Epithelial cell of proximal tubule (primary cell): Measurements from ENCODE around the gene LYPD1. TPM values are rescaled to one million over a fixed set of nuclear protein-coding genes. Genes with fewer than 3 reads are reported as not detected.
"Not testable (repeated sequence)": the region's sequence is repeated elsewhere in the genome, so short reads cannot be mapped to it uniquely, and the experiment has no call there.

Source experiments
- DNase-seq: peaks from one replicate; pipeline ENCODE4 v3.0.0-alpha.2; 2011; ENCODE audit warnings: low read depth
- H3K4me3 ChIP-seq: 2 replicates; pipeline ENCODE4 v1.5.1; 2011; ENCODE audit warnings: low read depth, mild to moderate bottlenecking, low read length
- CTCF ChIP-seq: conservative IDR thresholded peaks from 2 replicates; pipeline ENCODE4 v1.5.1; 2012; ENCODE audit warnings: low read depth, mild to moderate bottlenecking, low read length
- total RNA-seq: library from RNA; depleted of rRNA; stranded (reverse); fragments of >200 nt; gene quantifications from 2 replicates; pipeline ENCODE4 v1.2.3, GENCODE V29; 2015

The LYPD1 gene
- total RNA-seq = 45.3 and 84.3 TPM in 2 replicates

- no peak for TF ChIP-seq CTCF
- H3K4me3 ChIP-seq = peak within 1 kb of the TSS; percentile 69
- DNase-seq = no peak
Measured at GRCh38 chr2:132669908-132670495, at the start of gene LYPD1. Gene LYPD1 (minus strand): TSS chr2:132670205. CDS start chr2:132669932, 273 bp downstream.

GRCh38 chr2:132719480-132719879 is 49.5 kb upstream of the LYPD1 start:
- H3K4me3 ChIP-seq = no peak overlapping the region
- no peak for TF ChIP-seq CTCF
- no peak for DNase-seq

- DNase-seq = no peak
- TF ChIP-seq CTCF = no peak
- no peak overlapping the region for H3K4me3 ChIP-seq
Measured at GRCh38 chr2:132716954-132717353, 46.9 kb upstream of the LYPD1 start.

GRCh38 chr2:132715386-132716351 is 45.7 kb upstream of the LYPD1 start:
- no peak overlapping the region for H3K4me3 ChIP-seq
- TF ChIP-seq CTCF = no peak
- DNase-seq = no peak

GRCh38 chr2:132703396-132703795 is 33.4 kb upstream of the LYPD1 start:
- H3K4me3 ChIP-seq = no peak overlapping the region
- DNase-seq = no peak

GRCh38 chr2:132701810-132702209 is 31.8 kb upstream of the LYPD1 start:
- DNase-seq = no peak
- no peak for TF ChIP-seq CTCF
- no peak overlapping the region for H3K4me3 ChIP-seq

More at GRCh38 chr2:132703396-132703795, 33.4 kb upstream of the LYPD1 start:
- TF ChIP-seq CTCF = no peak

- not testable (repeated sequence) for DNase-seq, H3K4me3 ChIP-seq
Measured at GRCh38 chr2:132699802-132700201, 29.8 kb upstream of the LYPD1 start.

GRCh38 chr2:132698347-132698746 is 28.3 kb upstream of the LYPD1 start:
- DNase-seq, H3K4me3 ChIP-seq: not testable (repeated sequence)
